Stimulated activated CD8-positive, alpha-beta memory T cell treated with anti-CD3 and anti-CD28 coated beads, Interleukin-7, amount 100 ng/mL, for 48 hours (primary cell): ENCODE results near the gene DHFR2.
"Not testable (repeated sequence)": the region's sequence is repeated elsewhere in the genome, so short reads cannot be mapped to it uniquely, and the experiment has no call there.

Source experiments
- DNase-seq, 2 donors: peaks; one replicate each; pipeline ENCODE4 v3.0.0-alpha.2; 2020; ENCODE audit warnings: low read depth in 1 of 2; ENCODE audit errors: extremely low read depth in 1 of 2

DHFR2 gene

DNA sequence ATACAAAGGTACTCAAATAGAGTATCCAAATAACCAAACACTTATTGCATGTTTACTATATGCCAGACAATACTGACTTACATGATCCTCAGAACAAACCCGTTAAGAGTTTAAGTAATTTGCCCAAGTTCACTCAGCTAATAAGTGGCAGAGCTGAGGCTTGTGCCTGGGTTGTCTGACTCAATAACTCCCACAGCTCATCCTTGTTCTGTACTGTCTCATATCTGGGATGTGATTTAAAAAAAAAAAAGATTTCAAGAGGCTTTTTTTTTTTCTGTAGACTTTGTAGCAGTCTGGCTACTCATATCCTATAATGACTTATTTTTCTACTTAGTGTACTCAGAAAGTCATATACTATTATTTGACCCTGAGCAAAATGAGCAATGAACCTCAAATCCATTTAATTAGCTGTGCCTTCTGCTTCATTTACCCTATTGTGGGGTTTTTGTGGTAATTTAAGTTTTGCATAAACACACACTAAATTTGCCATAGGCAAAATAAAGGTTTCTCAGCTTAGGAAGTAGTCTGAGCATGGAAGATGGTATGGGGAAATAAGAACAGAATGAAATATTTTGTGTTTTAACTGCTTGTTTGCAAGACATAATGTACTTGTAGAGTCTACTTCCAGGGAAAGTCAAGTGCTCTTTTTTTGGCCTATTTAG lies 3.2 kb upstream of the DHFR2 start:
- no peak for DNase-seq

- DNase-seq, result no peak
Observed at GRCh38 chr3:94065122-94065521, 2.4 kb upstream of the DHFR2 start.

- DNase-seq, result no peak
Observed at GRCh38 chr3:94064243-94064860, 1.6 kb upstream of the DHFR2 start.

DNA sequence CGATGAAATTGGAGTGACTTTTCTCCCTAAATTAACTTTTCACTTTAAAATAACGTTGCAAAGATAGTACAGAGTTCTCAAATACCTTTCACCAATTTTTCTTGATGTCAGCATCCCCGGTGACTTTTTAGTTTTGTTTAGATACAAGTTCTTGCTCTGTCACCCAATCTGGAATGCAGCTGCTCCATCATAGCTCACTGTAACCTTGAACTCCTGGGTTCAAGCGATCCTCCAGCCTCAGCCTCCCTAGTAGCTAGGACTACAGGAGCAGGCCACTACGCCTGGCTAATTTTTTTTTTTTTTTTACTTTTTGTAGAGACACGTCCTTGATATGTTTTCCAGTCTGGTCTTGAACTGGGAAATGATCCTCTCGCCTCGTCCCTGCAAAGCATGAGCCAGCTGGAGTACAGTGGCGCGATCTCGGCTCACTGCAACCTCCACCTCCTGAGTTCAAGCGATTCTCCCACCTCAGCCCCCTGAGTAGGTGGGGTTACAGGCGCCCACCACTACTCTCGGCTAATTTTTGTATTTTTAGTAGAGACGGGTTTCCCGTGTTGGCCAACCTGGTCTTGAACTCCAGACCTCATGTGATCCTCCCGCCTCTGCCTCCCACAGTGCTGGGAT lies 892 bp upstream of the DHFR2 start:
- no peak for DNase-seq

DNA sequence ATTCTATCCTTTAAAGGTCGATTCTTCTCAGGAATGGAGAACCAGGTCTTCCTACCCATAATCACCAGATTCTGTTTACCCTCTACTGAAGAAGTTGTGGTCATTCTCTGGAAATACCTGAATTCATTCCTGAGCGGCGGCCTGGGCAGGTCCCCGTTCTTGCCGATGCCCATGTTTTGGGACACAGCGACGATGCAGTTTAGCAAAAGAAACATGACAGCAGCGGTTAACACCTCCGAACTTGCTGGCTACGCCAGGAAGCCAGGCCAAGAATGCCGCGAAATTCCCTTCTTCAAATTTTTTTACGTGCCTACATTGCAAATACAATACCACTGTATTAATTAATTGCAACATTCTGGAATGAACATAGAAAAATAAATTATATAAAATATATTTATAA lies 1.4 kb downstream of the DHFR2 start:
- no peak for DNase-seq

GRCh38 chr3:94050546-94050945 lies 12.2 kb downstream of the DHFR2 start:
- DNase-seq, result no peak

DNA sequence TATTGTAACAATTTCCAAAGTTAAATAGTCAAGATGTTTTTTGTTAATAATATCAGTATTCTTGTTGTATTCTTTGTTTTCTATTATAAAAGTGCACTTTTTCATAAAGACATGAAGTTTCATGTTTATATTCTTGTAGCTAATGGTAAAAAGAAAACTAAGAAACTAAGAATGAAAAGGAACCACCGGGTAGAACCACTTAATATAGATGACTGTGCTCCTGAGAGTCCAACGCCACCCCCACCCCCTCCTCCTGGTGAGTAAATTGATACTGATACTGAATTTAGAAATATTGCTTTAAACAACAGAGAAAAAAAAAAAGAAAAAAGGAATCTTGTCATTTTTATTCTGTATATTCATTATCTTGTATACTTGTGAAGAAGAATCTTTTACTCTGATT lies 13.4 kb downstream of the DHFR2 start:
- DNase-seq, result no peak

- DNase-seq, result no peak
Observed at GRCh38 chr3:94046533-94046932, 16.2 kb downstream of the DHFR2 start.

DNA sequence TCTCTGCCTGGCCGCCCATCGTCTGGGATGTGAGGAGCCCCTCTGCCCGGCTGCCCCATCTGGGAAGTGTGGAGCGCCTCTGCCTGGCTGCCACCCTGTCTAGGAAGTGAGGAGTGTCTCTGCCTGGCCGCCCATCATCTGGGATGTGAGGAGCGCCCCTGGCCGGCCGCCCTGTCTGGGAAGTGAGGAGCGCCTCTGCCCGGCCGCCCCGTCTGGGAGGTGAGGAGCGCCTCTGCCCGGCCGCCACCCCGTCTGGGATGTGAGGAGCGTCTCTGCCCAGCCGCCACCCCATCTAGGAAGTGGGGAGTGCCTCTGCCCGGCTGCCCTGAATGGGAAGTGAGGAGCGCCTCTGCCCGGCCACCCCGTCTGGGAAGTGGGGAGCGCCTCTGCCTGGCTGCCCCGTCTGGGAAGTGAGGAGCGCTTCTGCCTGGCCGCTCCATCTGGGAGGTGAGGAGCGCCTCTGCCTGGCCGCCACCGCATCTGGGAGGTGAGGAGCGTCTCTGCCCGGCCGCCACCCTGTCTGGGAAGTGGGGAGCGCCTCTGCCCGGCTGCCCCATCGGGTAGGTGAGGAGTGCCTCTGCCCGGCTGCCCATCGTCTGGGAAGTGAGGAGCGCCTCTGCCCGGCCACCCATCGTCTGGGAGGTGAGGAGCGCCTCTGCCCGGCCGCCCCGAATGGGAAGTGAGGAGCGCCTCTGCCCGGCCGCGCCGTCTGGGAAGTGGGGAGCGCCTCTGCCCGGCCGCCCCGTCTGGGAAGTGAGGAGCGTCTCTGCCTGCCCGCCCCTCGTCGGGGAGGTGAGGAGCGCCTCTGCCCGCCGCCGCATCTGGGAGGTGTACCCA lies 18.4 kb downstream of the DHFR2 start:
- DNase-seq, result not testable (repeated sequence)

- DNase-seq, result no peak
Observed at GRCh38 chr3:94043285-94043684, 19.4 kb downstream of the DHFR2 start.

- DNase-seq, result no peak
Observed at GRCh38 chr3:94036909-94037507, 25.7 kb downstream of the DHFR2 start.

DNA sequence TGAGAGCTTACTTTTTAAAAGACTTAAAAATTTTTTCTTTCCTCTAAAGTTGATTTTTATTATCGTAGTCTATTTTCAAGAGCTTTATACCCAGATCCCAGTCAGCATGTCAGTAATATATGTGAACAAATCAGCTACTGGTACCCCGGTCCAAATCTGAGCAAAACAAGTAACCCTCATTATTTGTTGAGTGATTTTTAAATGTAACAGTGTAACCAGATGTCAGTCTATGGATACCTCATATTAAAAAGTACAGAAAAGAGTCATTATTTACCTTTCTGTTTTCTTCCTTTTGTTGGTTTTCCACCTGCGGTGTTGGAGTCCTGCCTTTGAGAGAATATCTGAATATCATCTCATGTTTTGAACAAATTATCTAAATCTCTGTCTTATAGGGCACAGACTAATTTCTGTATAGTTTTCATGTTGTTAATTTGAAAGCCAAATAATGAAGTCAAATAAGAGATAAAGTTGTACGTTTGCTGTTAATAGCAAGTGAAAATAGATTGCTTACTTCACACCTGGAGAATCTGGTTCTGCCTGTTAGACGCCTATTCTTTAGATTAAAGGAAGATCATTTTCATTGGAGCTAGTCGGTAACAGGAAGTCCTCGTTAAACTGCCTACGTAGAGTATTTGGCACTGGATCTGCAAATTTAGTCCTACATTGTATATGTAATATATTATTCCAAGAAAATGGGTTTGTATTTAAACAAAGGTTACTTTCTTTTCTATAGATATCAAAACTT lies 34.5 kb downstream of the DHFR2 start, which contains the start of gene STX19:
Gene STX19, minus strand, starts transcription at position 505 of the 745 bp plus-strand sequence. CDS start 13,328 bp downstream, outside the sequence.
- no peak for DNase-seq

DNA sequence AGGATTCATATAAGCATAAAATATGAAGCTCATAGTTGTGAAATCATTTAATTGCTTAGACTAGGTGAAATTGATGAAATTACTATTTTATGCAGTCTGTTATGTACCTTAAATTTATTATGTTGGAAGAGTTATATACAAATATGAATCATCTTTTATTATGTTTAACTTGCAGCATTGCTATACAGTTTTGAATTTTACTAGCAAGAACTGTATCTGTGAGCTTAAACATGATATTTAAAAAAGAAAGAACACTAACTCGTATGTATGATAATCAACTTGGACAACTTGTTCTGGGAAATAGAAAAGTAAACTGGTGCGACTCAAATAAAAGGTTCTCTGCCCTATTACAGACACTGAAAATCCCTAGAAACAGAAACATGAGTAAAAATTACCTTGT lies 36.1 kb downstream of the DHFR2 start:
- DNase-seq, result no peak

- no peak for DNase-seq
Observed at GRCh38 chr3:94024385-94024784, 38.3 kb downstream of the DHFR2 start.

GRCh38 chr3:94020293-94020692 lies 42.4 kb downstream of the DHFR2 start:
- no peak for DNase-seq

- DNase-seq, result no peak
Observed at GRCh38 chr3:94019659-94020058, 43.1 kb downstream of the DHFR2 start.

DNA sequence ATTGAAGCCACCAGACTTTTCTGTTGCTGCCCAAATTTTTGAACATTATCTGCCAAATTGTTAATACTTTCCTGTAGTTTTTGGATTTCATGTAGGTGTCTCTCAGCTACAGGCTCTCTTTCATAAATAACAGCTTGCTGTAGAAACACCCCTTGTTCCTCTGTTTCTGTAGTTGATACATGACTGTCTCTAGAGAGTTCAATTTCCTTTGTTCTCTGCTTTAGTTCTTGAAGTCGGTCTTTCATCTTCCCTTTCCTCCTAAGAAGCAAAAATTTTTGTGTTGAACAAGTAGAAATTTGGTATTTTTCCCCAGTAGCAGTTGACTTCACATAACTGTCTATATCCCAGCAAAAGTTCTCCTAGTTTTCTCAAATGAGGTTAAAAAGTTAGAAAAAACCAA lies 47.7 kb downstream of the DHFR2 start:
- no peak for DNase-seq

- DNase-seq, result no peak
Observed at GRCh38 chr3:94012185-94012584, 50.5 kb downstream of the DHFR2 start.

DNA sequence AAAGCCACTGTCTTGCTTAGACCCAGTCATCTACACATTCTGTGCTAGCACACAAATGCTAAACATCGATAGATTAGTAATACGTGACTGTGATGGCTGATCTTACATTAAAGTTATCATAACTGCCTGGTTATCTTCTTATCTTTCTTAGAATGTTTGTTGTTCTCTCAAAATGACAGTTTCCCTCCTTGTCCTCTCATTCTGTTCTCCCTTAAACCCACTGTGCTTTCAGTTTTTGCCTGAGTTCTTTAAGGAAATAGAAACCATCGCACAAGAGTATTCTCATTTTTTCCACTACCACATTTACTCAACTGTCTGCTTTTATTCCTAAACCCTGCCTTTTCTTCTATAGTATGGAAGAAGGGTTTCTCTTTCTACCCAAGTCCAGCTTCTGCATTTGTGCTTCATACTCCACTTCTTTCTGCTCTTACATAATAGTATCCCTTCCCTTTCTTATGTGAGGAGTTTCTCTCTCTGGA lies 51.4 kb downstream of the DHFR2 start:
- DNase-seq, result no peak

DNA sequence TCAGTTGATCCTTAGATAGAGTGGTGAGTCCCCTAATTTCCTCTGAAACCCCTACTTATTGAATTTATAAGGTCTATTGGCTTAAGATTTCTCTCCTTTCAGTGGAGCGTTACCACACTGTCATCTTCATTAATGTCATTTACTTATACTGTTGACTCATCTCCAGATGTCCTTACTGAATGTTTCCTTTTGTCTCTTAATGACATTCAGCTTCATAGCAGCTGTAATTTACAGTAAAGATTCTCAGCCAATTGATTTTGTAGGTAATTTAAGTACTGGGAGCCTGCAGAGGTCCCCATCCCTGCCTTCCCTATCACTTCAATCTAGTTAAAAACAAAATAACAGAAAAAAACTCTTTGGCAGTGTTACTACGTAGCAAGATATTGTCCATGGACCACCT lies 53.1 kb downstream of the DHFR2 start:
- DNase-seq, result no peak
